HG02678 (cell line): Measurements from ENCODE around the gene C20orf204.
"Not testable (repeated sequence)": the region's sequence is repeated elsewhere in the genome, so short reads cannot be mapped to it uniquely, and the experiment has no call there.

Experiments used
- ATAC-seq: cut with Tn5 transposase; IDR thresholded peaks from one replicate; pipeline ENCODE4 v1.9.1; 2021; ENCODE audit warnings: mild to moderate bottlenecking, moderate library complexity; ENCODE audit not compliant: unreplicated experiment

The C20orf204 gene

GRCh38 chr20:64082126-64082731, 46.2 kb downstream of the C20orf204 start:
- no peak for ATAC-seq

- no peak for ATAC-seq
Measured at GRCh38 chr20:64082820-64083377, 46.9 kb downstream of the C20orf204 start.

- no peak for ATAC-seq
Measured at GRCh38 chr20:64083378-64083803, 47.4 kb downstream of the C20orf204 start.

GRCh38 chr20:64083804-64084684, 48.1 kb downstream of the C20orf204 start, which contains the start of gene LKAAEAR1:
Gene LKAAEAR1, minus strand, starts transcription at chr20:64084398. Its CDS starts 179 bp downstream, at chr20:64084219.
- ATAC-seq, result no peak

- ATAC-seq, result no peak
Measured at GRCh38 chr20:64084685-64085152, 48.7 kb downstream of the C20orf204 start.

- no peak for ATAC-seq
Measured at GRCh38 chr20:64086801-64087200, 50.8 kb downstream of the C20orf204 start.

GRCh38 chr20:64087226-64087825, 51.3 kb downstream of the C20orf204 start:
- not testable (repeated sequence) for ATAC-seq

- ATAC-seq, result not testable (repeated sequence)
Measured at GRCh38 chr20:64088586-64088985, 52.6 kb downstream of the C20orf204 start.
